ENCODE results near the gene EXOG. TPM values are rescaled to one million over a fixed set of nuclear protein-coding genes. Genes with fewer than 3 reads are reported as not detected.

EXOG gene
- polyA plus RNA-seq, 1 donor (not counting 4 experiments of a cell fraction or from before 2014, with no cell fraction given): 10.3 TPM

- Histone ChIP-seq H3K4me2 (ENCODE audit: control insufficient read depth, extremely low read depth, insufficient read depth, low read depth, low read length) (no peak overlapping the region), H3K4me3 (ENCODE audit: control insufficient read depth in 2 of 3, extremely low read depth in 1 of 3, insufficient read depth in 2 of 3, low read depth in 1 of 3, low read length in 3 of 3) (no peak overlapping the region), H3K4me1 (ENCODE audit: control insufficient read depth, extremely low read depth, insufficient read depth, low read length) (no peaks in the 10 kb centered on the region), H3K9ac (ENCODE audit: control insufficient read depth, extremely low read depth, insufficient read depth, low read length) (no peak overlapping the region), H2AFZ (ENCODE audit: control insufficient read depth, low read length) (no peak overlapping the region), H4K20me1 (ENCODE audit: control insufficient read depth, extremely low read depth, insufficient read depth, low read length) (no peaks in the 10 kb centered on the region), H3K9me3 (ENCODE audit: control insufficient read depth, low read depth, low read length) (no peaks in the 10 kb centered on the region), H3K27ac (ENCODE audit: control insufficient read depth, insufficient read depth, low read length) (no peak overlapping the region), H3K36me3 (ENCODE audit: control insufficient read depth in 2 of 2, extremely low read depth in 1 of 2, insufficient read depth in 2 of 2, low read length in 2 of 2) (no peaks in the 10 kb centered on the region), H3K79me2 (ENCODE audit: control insufficient read depth, insufficient read depth, low read length) (no peaks in the 10 kb centered on the region), H3K27me3 (ENCODE audit: control insufficient read depth, extremely low read depth, insufficient read depth, low read length) (no peaks in the 10 kb centered on the region), H3K9me1 (ENCODE audit: control insufficient read depth, extremely low read depth, insufficient read depth, low read length) (no peaks in the 10 kb centered on the region)
- TF ChIP-seq EZH2 (IDR thresholded peaks at IDR 0.05; ENCODE audit: low read length): no peak
- TF ChIP-seq CTCF (optimal IDR thresholded peaks at IDR 0.05 in 1 of 3, IDR thresholded peaks at IDR 0.05 in 1 of 3, conservative IDR thresholded peaks at IDR 0.05 in 1 of 3; ENCODE audit: extremely low read depth in 1 of 3, insufficient read depth in 2 of 3, low read length in 3 of 3): no peak
- no peak for FAIRE-seq
- no peak for DNase-seq (ENCODE audit: low read depth, low spot score)
- dilution Hi-C loops (cut with MboI; ENCODE audit: extremely low pct_ligation_motif_present, low sequenced_read_pairs): no loop called here
These were observed 48.8 kb downstream of the EXOG start for GRCh38 chr3:38544926-38545325.

GRCh38 chr3:38545550-38545949, 49.4 kb downstream of the EXOG start:
- Histone ChIP-seq H3K4me2 (ENCODE audit: control insufficient read depth, extremely low read depth, insufficient read depth, low read depth, low read length) (no peak overlapping the region), H4K20me1 (ENCODE audit: control insufficient read depth, extremely low read depth, insufficient read depth, low read length) (no peaks in the 10 kb centered on the region), H3K27me3 (ENCODE audit: control insufficient read depth, extremely low read depth, insufficient read depth, low read length) (no peaks in the 10 kb centered on the region), H3K79me2 (ENCODE audit: control insufficient read depth, insufficient read depth, low read length) (no peaks in the 10 kb centered on the region), H3K9me3 (ENCODE audit: control insufficient read depth, low read depth, low read length) (no peaks in the 10 kb centered on the region), H3K36me3 (ENCODE audit: control insufficient read depth in 2 of 2, extremely low read depth in 1 of 2, insufficient read depth in 2 of 2, low read length in 2 of 2) (no peaks in the 10 kb centered on the region), H3K9me1 (ENCODE audit: control insufficient read depth, extremely low read depth, insufficient read depth, low read length) (no peaks in the 10 kb centered on the region), H3K4me1 (ENCODE audit: control insufficient read depth, extremely low read depth, insufficient read depth, low read length) (no peaks in the 10 kb centered on the region), H3K4me3 (ENCODE audit: control insufficient read depth in 2 of 3, extremely low read depth in 1 of 3, insufficient read depth in 2 of 3, low read depth in 1 of 3, low read length in 3 of 3) (no peak overlapping the region), H3K27ac (ENCODE audit: control insufficient read depth, insufficient read depth, low read length) (no peak overlapping the region), H3K9ac (ENCODE audit: control insufficient read depth, extremely low read depth, insufficient read depth, low read length) (no peak overlapping the region), H2AFZ (ENCODE audit: control insufficient read depth, low read length) (no peak overlapping the region)
- DNase-seq (ENCODE audit: low read depth, low spot score) (no peak), FAIRE-seq (no peak)
- dilution Hi-C loops (cut with MboI; ENCODE audit: extremely low pct_ligation_motif_present, low sequenced_read_pairs): no loop called here
- TF ChIP-seq EZH2 (IDR thresholded peaks at IDR 0.05; ENCODE audit: low read length): no peak
- TF ChIP-seq CTCF (optimal IDR thresholded peaks at IDR 0.05 in 1 of 3, IDR thresholded peaks at IDR 0.05 in 1 of 3, conservative IDR thresholded peaks at IDR 0.05 in 1 of 3; ENCODE audit: extremely low read depth in 1 of 3, insufficient read depth in 2 of 3, low read length in 3 of 3): no peak
